ENCODE data around the gene NBAS.

GRCh38 chr2:15539999-15540398 is 21.1 kb downstream of the NBAS start:
- no peak for TF ChIP-seq ATF2 (IDR thresholded peaks at IDR 0.05; ENCODE audit: low read length)
- no peak for TF ChIP-seq CBX3 (IDR thresholded peaks at IDR 0.05; ENCODE audit: borderline replicate concordance, low read depth)
- no peak for TF ChIP-seq ZNF24 (IDR thresholded peaks at IDR 0.05)
- no peak for TF ChIP-seq EZH2 (IDR thresholded peaks at IDR 0.05; ENCODE audit: borderline replicate concordance, control insufficient read depth, low read depth, low read length)
- no peak for TF ChIP-seq NFYA (IDR thresholded peaks at IDR 0.05; ENCODE audit: borderline replicate concordance, low read depth, low read length)
- TF ChIP-seq CHD2 (IDR thresholded peaks at IDR 0.05; ENCODE audit: borderline replicate concordance, low read depth, low read length): no peak

Measured in GM12878 (cell line).